Measurements from ENCODE around the gene RBM10.

The RBM10 gene

DNA sequence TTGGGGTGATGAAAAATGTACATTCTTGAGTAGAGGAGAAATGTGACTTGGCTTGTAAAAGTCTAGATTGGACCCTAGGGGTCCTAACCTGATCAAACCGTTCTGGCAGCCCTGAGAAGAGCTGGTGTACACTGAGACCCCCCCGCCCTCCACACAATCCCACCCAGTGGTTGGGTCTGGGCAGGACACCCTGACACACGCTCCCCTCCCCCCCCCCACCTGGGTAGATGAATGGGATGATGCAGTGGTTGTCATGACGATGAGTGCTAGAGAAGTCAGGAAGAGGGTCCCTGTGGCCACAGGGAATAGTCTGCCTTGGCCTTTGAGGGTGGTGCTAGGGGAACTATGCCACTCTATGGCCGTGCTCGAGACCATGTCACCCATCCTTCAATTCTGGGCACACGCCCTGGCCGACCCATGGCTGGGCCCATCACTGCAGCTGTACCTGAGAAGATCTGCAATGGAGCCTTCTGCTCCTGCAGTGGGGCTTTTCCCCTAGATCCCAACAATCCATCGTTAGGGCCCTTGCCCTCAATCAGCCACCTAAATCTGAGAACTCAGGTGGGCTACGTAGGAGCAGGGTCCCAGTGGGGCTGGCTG, 77.8 kb downstream of the RBM10 start:
- DNase-seq, result no peak

- no peak for DNase-seq
Measured at GRCh38 chrX:47223476-47224250, 78.6 kb downstream of the RBM10 start.

DNA sequence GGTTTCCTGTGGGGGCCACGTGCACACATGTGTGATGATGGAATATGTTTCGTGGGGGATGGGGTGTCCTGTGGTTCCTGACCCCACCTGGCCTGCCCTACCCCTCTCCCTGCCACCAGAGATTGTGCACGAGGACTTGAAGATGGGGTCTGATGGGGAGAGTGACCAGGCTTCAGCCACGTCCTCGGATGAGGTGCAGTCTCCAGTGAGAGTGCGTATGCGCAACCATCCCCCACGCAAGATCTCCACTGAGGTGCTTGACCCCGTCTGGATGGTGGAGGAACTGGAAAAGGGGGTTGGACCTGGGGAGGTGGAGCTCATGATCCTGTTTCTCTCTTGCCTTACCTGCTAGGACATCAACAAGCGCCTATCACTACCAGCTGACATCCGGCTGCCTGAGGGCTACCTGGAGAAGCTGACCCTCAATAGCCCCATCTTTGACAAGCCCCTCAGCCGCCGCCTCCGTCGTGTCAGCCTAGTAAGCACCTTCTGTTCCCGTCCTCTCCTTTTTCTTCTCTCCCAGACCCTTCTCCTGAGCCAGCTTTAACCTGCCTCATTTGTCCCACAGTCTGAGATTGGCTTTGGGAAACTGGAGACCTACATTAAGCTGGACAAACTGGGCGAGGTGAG, 79.4 kb downstream of the RBM10 start:
- no peak for DNase-seq

DNA sequence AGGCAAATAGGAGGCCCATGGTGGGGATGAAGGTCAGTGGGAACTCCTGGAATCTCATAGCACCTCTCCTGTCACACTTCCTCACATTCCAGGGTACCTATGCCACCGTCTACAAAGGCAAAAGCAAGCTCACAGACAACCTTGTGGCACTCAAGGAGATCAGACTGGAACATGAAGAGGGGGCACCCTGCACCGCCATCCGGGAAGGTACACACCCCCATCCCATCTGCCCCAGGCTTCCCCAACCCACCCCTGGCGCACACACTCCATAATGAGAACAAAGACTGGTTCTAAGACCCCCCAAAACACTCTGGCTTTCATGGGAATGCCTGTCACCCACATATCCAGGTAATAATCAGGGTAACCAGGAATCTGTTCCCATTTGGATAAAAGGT, 79.9 kb downstream of the RBM10 start:
- no peak for DNase-seq

GRCh38 chrX:47226071-47226470, 81.0 kb downstream of the RBM10 start:
- no peak for DNase-seq

DNA sequence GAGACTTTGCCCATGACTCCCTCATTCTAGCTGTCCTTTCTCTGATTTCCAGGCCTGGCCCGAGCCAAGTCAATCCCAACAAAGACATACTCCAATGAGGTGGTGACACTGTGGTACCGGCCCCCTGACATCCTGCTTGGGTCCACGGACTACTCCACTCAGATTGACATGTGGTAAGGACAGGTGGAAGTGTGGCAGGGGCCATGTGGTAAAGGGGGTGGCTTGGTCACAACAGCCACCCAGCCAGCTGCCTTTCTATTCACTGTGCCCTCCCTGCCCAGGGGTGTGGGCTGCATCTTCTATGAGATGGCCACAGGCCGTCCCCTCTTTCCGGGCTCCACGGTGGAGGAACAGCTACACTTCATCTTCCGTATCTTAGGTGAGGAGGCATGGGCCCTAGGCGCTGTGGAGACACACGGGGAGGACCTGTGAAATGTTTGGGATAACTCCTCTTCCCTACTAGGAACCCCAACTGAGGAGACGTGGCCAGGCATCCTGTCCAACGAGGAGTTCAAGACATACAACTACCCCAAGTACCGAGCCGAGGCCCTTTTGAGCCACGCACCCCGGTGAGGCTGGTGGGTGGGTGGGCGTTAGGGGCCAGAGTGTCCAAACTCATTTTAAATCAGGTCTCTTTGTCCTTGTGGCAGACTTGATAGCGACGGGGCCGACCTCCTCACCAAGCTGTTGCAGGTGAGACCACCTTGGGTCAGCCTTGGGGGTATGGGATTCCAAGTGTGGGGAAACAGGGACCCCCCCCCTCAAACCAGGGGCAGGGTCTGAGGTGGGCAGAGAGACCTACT, 81.7 kb downstream of the RBM10 start:
- DNase-seq, result no peak

GRCh38 chrX:47227334-47227583, 82.2 kb downstream of the RBM10 start:
- DNase-seq, result no peak

GRCh38 chrX:47228550-47229270, 83.7 kb downstream of the RBM10 start:
- DNase-seq, result no peak

- no peak for DNase-seq
Measured at GRCh38 chrX:47229427-47229826, 84.4 kb downstream of the RBM10 start.

GRCh38 chrX:47230136-47230868, 85.3 kb downstream of the RBM10 start:
- no peak for DNase-seq

DNA sequence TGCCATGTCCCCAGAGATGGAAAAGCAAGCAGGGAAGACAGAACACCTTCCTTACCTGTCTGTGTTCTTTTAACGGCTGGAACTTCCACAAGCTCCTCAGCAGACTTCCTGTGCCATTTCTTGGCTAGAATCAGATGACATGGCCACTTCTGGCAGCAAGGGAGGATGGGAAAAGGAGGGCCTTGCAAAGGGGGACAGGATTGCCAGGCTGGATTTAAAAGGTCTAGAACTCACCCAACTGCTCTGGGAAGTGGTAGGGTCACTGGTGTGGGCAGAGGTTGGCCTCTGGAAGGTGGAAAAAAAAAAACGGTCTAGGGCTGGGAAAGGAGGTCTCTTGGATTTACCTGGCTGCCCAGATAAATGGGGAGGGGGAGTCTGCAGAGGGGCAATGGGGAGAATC, 86.1 kb downstream of the RBM10 start:
- no peak for DNase-seq

GRCh38 chrX:47232197-47232802, 87.3 kb downstream of the RBM10 start:
- DNase-seq, result no peak

- DNase-seq, result peak; percentile 19
Measured at GRCh38 chrX:47232803-47233332, 87.8 kb downstream of the RBM10 start, which contains the start of gene USP11. TSS of gene USP11 (plus strand) at chrX:47233009. CDS start at chrX:47233044, 35 bp downstream.

DNA sequence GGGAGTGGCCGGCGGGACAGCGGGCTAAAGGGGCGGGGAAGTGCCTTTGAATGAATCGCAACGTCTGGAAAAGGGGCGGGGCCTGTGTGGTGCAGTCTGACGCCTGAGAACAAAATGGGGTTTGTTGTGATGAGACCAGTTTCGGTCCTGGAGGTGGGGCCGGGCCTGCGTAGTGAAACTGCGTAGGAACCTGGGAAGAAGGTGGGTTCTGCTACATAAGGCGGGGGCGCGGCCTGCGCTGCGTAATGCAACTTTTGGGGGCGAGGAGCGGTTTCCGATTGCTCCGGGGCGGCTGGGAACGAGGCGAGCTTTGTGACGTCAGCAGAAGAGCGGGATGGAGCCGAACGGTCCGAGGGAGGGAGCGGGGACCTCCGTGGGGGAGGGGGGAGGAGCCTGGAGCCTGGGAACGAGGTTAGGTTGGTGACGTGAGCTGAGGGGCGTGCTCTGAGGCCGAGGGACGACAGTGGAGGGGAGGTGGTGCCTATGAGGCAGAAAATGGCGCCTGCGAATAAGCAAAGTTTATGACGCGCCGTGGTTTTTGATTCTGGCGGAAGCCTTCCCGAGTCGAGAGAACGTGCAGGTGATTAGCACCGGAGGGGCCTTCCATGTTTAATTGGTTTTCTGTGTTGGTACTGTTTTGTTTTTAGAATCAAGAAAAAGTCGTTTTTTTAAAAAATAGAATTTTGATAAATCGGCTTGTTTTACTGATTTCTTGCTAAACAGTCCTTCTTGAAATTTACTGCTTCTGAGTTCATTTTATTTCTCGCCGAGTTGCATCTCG, 88.5 kb downstream of the RBM10 start:
- peak; percentile 88 for DNase-seq

- no peak for DNase-seq
Measured at GRCh38 chrX:47234583-47234982, 89.6 kb downstream of the RBM10 start.

GRCh38 chrX:47235691-47236103, 90.7 kb downstream of the RBM10 start:
- no peak for DNase-seq

Data from NCI-H510A treated with DMSO at 0.1 percent for 48 hours (cell line).